Measurements from ENCODE around the gene EYS. TPM values are rescaled to one million over a fixed set of nuclear protein-coding genes. Genes with fewer than 3 reads are reported as not detected.
"Not testable (repeated sequence)": the region's sequence is repeated elsewhere in the genome, so short reads cannot be mapped to it uniquely, and the experiment has no call there.

EYS gene
- total RNA-seq, 3 donors from 2014 or later: 0.16 to 0.61 (median 0.60) TPM

DNA sequence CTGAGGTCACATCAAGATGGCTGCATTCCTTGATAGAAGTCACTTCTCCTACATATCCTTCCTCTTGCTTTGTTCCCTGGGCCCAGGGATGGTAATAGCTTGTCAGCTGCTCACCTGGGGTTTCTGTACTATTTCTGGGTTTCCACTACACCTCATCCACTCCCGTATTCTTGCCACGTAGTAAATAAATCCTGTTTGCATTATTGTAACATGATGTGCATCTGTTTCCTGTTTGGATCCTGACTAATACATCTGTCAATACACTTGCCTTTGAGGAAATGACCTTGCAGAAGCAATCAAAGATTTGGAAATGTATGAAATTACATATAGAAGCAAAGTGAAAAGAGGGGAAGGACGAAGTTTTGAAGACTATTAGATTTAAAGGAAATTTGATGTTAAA, 1452.5 kb downstream of the EYS start:
- no peaks in the 10 kb centered on the region for H3K36me3 ChIP-seq (ENCODE audit: low read depth)
- no peak for ATAC-seq

DNA sequence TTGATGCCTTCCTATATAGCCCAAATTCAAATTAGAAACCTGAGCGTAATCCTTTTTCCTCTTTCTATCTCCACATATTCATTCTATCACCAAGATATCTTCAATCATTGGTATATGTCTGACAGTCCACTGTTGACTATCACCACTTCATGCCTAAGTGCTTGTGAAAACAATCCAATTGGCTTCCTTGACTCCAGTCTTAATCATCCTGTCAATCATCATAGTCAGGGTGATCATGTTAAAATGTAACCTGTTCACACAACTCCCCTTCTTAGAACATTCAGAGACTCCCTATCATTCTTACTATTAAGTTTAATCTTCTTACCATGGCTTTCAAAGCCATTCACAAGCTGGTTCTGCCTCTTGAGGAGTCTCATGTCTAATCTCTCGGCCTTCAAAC, 1454.8 kb downstream of the EYS start:
- ATAC-seq (no peak), DNase-seq (no peak)
- H3K36me3 ChIP-seq (ENCODE audit: low read depth): no peaks in the 10 kb centered on the region
- intact Hi-C loops (cut with DNase I, micrococcal nuclease): no loop called here
- no peaks in the 10 kb centered on the region for H3K9me3 ChIP-seq
- TF ChIP-seq, protein P1, sequence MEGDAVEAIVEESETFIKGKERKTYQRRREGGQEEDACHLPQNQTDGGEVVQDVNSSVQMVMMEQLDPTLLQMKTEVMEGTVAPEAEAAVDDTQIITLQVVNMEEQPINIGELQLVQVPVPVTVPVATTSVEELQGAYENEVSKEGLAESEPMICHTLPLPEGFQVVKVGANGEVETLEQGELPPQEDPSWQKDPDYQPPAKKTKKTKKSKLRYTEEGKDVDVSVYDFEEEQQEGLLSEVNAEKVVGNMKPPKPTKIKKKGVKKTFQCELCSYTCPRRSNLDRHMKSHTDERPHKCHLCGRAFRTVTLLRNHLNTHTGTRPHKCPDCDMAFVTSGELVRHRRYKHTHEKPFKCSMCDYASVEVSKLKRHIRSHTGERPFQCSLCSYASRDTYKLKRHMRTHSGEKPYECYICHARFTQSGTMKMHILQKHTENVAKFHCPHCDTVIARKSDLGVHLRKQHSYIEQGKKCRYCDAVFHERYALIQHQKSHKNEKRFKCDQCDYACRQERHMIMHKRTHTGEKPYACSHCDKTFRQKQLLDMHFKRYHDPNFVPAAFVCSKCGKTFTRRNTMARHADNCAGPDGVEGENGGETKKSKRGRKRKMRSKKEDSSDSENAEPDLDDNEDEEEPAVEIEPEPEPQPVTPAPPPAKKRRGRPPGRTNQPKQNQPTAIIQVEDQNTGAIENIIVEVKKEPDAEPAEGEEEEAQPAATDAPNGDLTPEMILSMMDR (IDR thresholded peaks at IDR 0.05): no peak
- H3K4me3 ChIP-seq: no peak overlapping the region
- no peaks in the 10 kb centered on the region for H3K4me1 ChIP-seq (ENCODE audit: low read depth)

More for the DNA sequence above, 1452.5 kb downstream of the EYS start:
- intact Hi-C loops (cut with DNase I, micrococcal nuclease): no loop called here
- no peaks in the 10 kb centered on the region for H3K4me1 ChIP-seq (ENCODE audit: low read depth)
- no peak for DNase-seq
- TF ChIP-seq, protein P1 (IDR thresholded peaks at IDR 0.05): no peak
- H3K9me3 ChIP-seq: no peaks in the 10 kb centered on the region
- no peak overlapping the region for H3K4me3 ChIP-seq

DNA sequence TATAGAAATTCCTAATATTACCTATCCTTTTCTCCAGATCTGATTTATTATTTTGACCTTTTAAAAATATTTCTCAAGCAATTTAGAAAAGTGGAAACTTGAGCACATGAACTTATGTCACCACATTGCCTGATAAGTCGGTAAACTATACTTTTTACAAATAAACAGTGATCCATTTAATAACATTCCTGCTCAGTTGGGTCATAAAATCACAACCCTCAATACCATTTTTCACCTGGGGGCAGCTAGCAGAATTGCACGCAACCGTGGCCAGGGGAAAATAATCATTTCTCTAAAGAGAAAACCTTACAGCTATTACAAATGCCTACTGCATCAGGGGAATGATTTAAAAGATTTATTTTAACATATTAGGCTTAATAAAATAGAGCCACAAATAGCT, 1456.9 kb downstream of the EYS start:
- TF ChIP-seq, protein P1 (IDR thresholded peaks at IDR 0.05): no peak
- Histone ChIP-seq H3K36me3 (ENCODE audit: low read depth) (no peaks in the 10 kb centered on the region), H3K9me3 (no peaks in the 10 kb centered on the region), H3K4me3 (no peak overlapping the region), H3K4me1 (ENCODE audit: low read depth) (no peaks in the 10 kb centered on the region)
- no peak for ATAC-seq
- intact Hi-C loops (cut with DNase I, micrococcal nuclease): no loop called here
- no peak for DNase-seq

DNA sequence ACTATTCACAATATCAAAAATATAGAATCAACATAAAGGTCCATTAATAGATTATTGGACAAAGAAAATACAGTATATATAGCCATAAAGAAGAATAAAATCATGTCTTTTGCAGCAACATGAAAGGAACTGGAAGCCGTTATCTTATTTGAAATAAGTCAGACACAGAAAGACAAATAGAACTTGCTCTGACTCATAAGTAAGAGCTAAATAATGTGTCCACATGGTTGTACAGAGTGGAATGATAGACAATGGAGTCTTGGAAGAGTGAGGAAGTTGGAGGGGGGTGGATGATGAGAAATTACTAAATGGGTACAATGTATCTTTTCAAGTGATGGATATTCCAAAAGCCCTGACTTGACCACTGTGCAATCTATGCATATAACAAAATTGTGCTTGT, 1457.9 kb downstream of the EYS start:
- no peak for ATAC-seq
- intact Hi-C loops (cut with DNase I, micrococcal nuclease): no loop called here

DNA sequence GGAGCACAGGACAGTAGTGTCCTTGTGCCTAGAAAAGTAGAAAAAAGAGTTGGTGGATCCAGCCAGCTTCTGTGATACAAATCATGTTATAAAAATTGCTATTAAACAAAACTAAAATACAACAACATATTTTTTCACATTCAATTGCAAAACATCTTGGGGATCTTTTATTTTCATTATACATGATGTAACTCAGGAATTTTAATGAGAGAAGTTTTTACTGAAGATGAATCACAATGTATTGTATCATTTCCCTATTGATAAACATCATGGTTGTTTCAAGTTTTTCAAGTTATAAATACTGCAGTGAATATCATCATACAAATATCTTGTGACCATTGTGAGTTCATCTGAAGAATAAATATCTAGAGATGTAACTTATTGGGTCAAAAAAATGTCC, 1463.4 kb downstream of the EYS start:
- DNase-seq (no peak), ATAC-seq (no peak)
- Histone ChIP-seq H3K4me3 (no peak overlapping the region), H3K36me3 (ENCODE audit: low read depth) (no peaks in the 10 kb centered on the region), H3K4me1 (ENCODE audit: low read depth) (no peaks in the 10 kb centered on the region), H3K9me3 (no peaks in the 10 kb centered on the region)
- intact Hi-C loops (cut with DNase I, micrococcal nuclease): no loop called here
- TF ChIP-seq, protein P1 (IDR thresholded peaks at IDR 0.05): no peak

More for the DNA sequence above, 1457.9 kb downstream of the EYS start:
- Histone ChIP-seq H3K4me1 (ENCODE audit: low read depth) (no peaks in the 10 kb centered on the region), H3K4me3 (no peak overlapping the region), H3K9me3 (no peaks in the 10 kb centered on the region), H3K36me3 (ENCODE audit: low read depth) (no peaks in the 10 kb centered on the region)
- DNase-seq: no peak
- TF ChIP-seq, protein P1 (IDR thresholded peaks at IDR 0.05): no peak

DNA sequence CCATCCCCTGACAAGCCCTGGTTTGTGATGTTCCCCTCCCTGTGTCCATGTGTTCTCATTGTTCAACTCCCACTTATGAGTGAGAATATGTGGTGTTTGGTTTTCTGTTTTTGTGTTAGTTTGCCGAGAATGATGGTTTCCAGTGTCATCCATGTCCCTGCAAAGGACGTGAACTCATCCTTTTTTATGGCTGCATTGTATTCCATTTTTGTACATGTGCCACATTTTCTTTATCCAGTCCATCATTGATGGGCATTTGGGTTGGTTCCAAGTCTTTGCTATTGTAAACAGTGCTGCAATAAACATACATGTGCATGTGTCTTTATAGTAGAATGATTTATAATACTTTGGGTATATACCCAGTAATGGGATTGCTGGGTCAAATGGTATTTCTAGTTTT, 1468.1 kb downstream of the EYS start:
- intact Hi-C loops (cut with DNase I, micrococcal nuclease): not testable (repeated sequence)

More for the DNA sequence above, 1468.1 kb downstream of the EYS start:
- not testable (repeated sequence) for H3K4me3 ChIP-seq; H3K4me1 ChIP-seq (ENCODE audit: low read depth); ATAC-seq; DNase-seq; H3K9me3 ChIP-seq; H3K36me3 ChIP-seq (ENCODE audit: low read depth)

All from mucosa of descending colon (tissue), 3 donors.